Measurements from ENCODE around the gene SMS.

The SMS gene

DNA sequence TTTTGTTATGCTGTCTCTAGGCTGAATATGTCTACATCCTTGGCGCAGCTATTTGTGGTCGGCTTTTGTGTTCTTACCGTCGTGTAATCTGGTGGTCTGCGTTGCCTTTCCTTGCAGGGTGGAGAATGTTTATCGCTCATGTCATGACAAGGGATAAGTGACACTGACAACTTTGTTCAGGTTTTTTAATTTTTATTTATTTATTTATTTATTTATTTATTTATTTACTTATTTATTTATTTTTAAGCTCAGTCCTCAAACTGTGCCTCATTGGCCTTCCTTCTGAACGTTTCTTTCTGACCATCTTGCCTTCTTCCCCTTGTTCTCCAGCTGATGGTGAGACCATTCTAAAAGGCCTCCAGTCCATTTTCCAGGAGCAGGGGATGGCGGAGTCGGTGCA, 26.4 kb downstream of the SMS start:
- no peak for DNase-seq
- CTCF ChIA-PET = no interaction called here
- no peaks in the 10 kb centered on the region for H3K9me3 ChIP-seq (ENCODE audit: control extremely low read depth in 1 of 5, control insufficient read depth in 4 of 5, insufficient read depth in 2 of 5, low read depth in 1 of 5, low read length in 4 of 5)

DNA sequence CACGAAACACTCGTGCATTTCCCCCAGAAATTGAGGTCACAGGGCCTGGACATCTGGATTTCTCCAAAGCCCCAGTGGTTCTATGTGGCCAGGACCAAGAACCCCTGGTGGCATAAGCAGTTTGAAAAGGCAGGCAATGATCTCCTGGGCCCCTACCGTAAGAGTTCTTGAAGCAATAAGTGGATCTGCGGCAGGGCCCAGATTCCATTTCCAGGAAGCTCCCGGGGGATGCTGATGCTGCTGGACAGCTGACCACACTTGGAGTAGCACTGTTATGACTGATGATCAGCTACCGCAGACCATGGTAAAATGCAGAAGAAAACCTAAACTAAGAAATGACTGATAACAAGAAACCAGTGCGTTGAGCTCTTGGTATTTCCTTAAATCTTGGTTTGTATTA, 27.8 kb downstream of the SMS start:
- 94% methylated on average over 6 of the region's 7 CpGs for WGBS (ENCODE audit: insufficient coverage)
- CTCF ChIA-PET = no interaction called here
- Histone ChIP-seq H3K36me3 (ENCODE audit: control insufficient read depth in 4 of 4, insufficient read depth in 4 of 4, low read length in 3 of 4) (peaks cover 0 to 26% (median 6%) of the 10 kb centered on the region in 4 experiments), H3K4me3 (ENCODE audit: control insufficient read depth in 1 of 7, extremely low read depth in 1 of 7, insufficient read depth in 4 of 7, low read depth in 2 of 7, low read length in 6 of 7) (no peak overlapping the region), H3K27me3 (replicated peaks in 2 of 5; ENCODE audit: control insufficient read depth in 4 of 5, insufficient read depth in 5 of 5, low read length in 4 of 5) (peaks cover 0 to 4% (median 0%) of the 10 kb centered on the region in 5 experiments), H3K27ac (ENCODE audit: insufficient read depth in 1 of 2, low read depth in 1 of 2, low read length in 2 of 2, poor library complexity in 1 of 2, severe bottlenecking in 2 of 2) (no peak overlapping the region), H3K9me3 (ENCODE audit: control extremely low read depth in 1 of 5, control insufficient read depth in 4 of 5, insufficient read depth in 2 of 5, low read depth in 1 of 5, low read length in 4 of 5) (no peaks in the 10 kb centered on the region), H3K4me1 (ENCODE audit: control extremely low read depth in 1 of 4, control insufficient read depth in 4 of 4, insufficient read depth in 4 of 4, low read length in 3 of 4) (no peaks in the 10 kb centered on the region)
- POLR2A ChIA-PET = no interaction called here
- no peak for DNase-seq

More for the DNA sequence above, 26.4 kb downstream of the SMS start:
- H3K27ac ChIP-seq (ENCODE audit: insufficient read depth in 1 of 2, low read depth in 1 of 2, low read length in 2 of 2, poor library complexity in 1 of 2, severe bottlenecking in 2 of 2) = no peak overlapping the region
- H3K4me3 ChIP-seq (ENCODE audit: control insufficient read depth in 1 of 7, extremely low read depth in 1 of 7, insufficient read depth in 4 of 7, low read depth in 2 of 7, low read length in 6 of 7) = no peak overlapping the region
- POLR2A ChIA-PET = no interaction called here
- peaks cover 0 to 3% (median 0%) of the 10 kb centered on the region in 4 experiments for H3K4me1 ChIP-seq (ENCODE audit: control extremely low read depth in 1 of 4, control insufficient read depth in 4 of 4, insufficient read depth in 4 of 4, low read length in 3 of 4)
- 98% methylated on average over 6 of the region's 9 CpGs for WGBS (ENCODE audit: insufficient coverage)
- H3K27me3 ChIP-seq (replicated peaks in 2 of 5; ENCODE audit: control insufficient read depth in 4 of 5, insufficient read depth in 5 of 5, low read length in 4 of 5) = peaks cover 0 to 4% (median 0%) of the 10 kb centered on the region in 5 experiments
- peaks cover 0 to 21% (median 5%) of the 10 kb centered on the region in 4 experiments for H3K36me3 ChIP-seq (ENCODE audit: control insufficient read depth in 4 of 4, insufficient read depth in 4 of 4, low read length in 3 of 4)

DNA sequence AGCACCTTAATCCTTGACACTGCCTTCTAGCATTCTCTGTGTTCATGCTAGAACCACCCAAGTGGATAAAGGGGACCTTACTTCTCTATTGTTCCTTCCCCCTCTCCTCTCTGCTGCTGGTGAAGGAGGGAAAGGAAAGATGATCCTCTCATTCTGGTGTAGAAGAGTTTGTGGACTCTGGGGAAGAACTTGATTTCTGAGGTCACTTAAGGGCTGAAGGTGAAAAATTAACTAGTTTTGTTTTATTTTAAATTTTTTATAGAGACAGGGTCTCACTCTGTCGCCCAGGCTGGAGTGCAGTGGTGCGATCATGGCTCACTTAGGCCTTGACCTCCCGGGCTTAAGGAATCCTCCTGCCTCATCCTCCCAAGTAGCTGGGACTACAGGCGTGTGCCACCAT, 29.8 kb downstream of the SMS start:
- CTCF ChIA-PET = no interaction called here
- POLR2A ChIA-PET = no interaction called here
- WGBS (ENCODE audit: insufficient coverage) = 94% methylated on average over 3 of the region's 4 CpGs
- Histone ChIP-seq H3K27me3 (replicated peaks in 2 of 5; ENCODE audit: control insufficient read depth in 4 of 5, insufficient read depth in 5 of 5, low read length in 4 of 5) (peaks cover 0 to 7% (median 0%) of the 10 kb centered on the region in 5 experiments), H3K27ac (ENCODE audit: insufficient read depth in 1 of 2, low read depth in 1 of 2, low read length in 2 of 2, poor library complexity in 1 of 2, severe bottlenecking in 2 of 2) (no peak overlapping the region), H3K4me3 (ENCODE audit: control insufficient read depth in 1 of 7, extremely low read depth in 1 of 7, insufficient read depth in 4 of 7, low read depth in 2 of 7, low read length in 6 of 7) (no peak overlapping the region), H3K36me3 (ENCODE audit: control insufficient read depth in 4 of 4, insufficient read depth in 4 of 4, low read length in 3 of 4) (peaks cover 0 to 34% (median 6%) of the 10 kb centered on the region in 4 experiments), H3K4me1 (ENCODE audit: control extremely low read depth in 1 of 4, control insufficient read depth in 4 of 4, insufficient read depth in 4 of 4, low read length in 3 of 4) (peaks cover 0 to 10% (median 5%) of the 10 kb centered on the region in 4 experiments), H3K9me3 (ENCODE audit: control extremely low read depth in 1 of 5, control insufficient read depth in 4 of 5, insufficient read depth in 2 of 5, low read depth in 1 of 5, low read length in 4 of 5) (no peaks in the 10 kb centered on the region)
- DNase-seq = no peak

DNA sequence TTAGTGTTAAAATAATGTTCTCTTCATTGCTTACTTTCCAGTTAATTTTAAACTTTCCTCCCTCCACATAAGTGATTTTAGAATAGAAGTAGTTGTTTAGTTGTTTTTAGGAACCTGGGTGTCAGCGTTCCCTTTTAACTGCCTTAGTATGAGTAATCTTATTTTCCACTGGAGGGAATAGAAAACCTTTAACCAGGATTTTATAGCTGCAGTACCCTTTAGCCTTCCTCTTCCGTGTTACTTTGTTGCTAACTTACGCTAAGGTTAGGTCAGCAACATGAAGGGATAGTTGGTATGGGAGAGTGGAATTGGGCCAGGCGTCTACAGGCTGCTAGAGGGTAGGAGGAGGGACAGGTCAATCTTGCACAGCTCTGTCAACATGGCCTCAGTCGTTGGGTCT, 31.5 kb downstream of the SMS start:
- Histone ChIP-seq H3K36me3 (ENCODE audit: control insufficient read depth in 4 of 4, insufficient read depth in 4 of 4, low read length in 3 of 4) (peaks cover 0 to 40% (median 9%) of the 10 kb centered on the region in 4 experiments), H3K27ac (ENCODE audit: insufficient read depth in 1 of 2, low read depth in 1 of 2, low read length in 2 of 2, poor library complexity in 1 of 2, severe bottlenecking in 2 of 2) (no peak overlapping the region), H3K27me3 (replicated peaks in 2 of 5; ENCODE audit: control insufficient read depth in 4 of 5, insufficient read depth in 5 of 5, low read length in 4 of 5) (peaks cover 0 to 7% (median 0%) of the 10 kb centered on the region in 5 experiments), H3K4me1 (ENCODE audit: control extremely low read depth in 1 of 4, control insufficient read depth in 4 of 4, insufficient read depth in 4 of 4, low read length in 3 of 4) (peaks cover 0 to 10% (median 5%) of the 10 kb centered on the region in 4 experiments), H3K4me3 (ENCODE audit: control insufficient read depth in 1 of 7, extremely low read depth in 1 of 7, insufficient read depth in 4 of 7, low read depth in 2 of 7, low read length in 6 of 7) (no peak overlapping the region), H3K9me3 (ENCODE audit: control extremely low read depth in 1 of 5, control insufficient read depth in 4 of 5, insufficient read depth in 2 of 5, low read depth in 1 of 5, low read length in 4 of 5) (no peaks in the 10 kb centered on the region)
- POLR2A ChIA-PET = interaction anchor here (0.7 kb wide), 1 partner anchor 45 kb away, joined by 3 read pairs; no protein-coding TSS in a partner anchor
- CTCF ChIA-PET = interaction anchor here (2.2 to 3.2 kb wide), 2 partner anchors 10 to 13 kb away, joined by 8 to 14 read pairs; no protein-coding TSS in a partner anchor
- 100% methylated on average over 2 of the region's 5 CpGs for WGBS (ENCODE audit: insufficient coverage)
- DNase-seq = no peak

DNA sequence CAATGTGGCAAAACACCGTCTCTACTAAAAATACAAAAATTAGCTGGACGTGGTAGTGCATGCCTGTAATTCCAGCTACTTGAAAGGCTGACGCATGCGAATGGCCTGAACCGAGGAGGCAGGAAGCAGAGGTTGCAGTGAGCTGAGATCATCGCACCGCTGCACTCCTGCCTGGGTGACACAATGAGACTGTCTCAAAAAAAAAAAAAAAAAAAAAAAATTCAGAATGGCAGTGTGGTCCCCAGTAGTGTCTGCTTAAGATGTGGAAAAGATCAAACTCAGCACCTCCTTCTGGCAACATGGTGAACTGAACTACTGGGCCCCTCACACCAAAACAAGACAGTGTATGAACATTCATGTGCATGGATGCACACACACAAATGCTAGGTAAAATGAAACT, 32.2 kb downstream of the SMS start:
- peak; percentile 36 to 59 (median 54) for DNase-seq
- Histone ChIP-seq H3K4me3 (ENCODE audit: control insufficient read depth in 1 of 7, extremely low read depth in 1 of 7, insufficient read depth in 4 of 7, low read depth in 2 of 7, low read length in 6 of 7) (no peak overlapping the region), H3K36me3 (ENCODE audit: control insufficient read depth in 4 of 4, insufficient read depth in 4 of 4, low read length in 3 of 4) (peaks cover 0 to 37% (median 11%) of the 10 kb centered on the region in 4 experiments), H3K4me1 (ENCODE audit: control extremely low read depth in 1 of 4, control insufficient read depth in 4 of 4, insufficient read depth in 4 of 4, low read length in 3 of 4) (peaks cover 0 to 10% (median 5%) of the 10 kb centered on the region in 4 experiments), H3K9me3 (ENCODE audit: control extremely low read depth in 1 of 5, control insufficient read depth in 4 of 5, insufficient read depth in 2 of 5, low read depth in 1 of 5, low read length in 4 of 5) (no peaks in the 10 kb centered on the region), H3K27ac (ENCODE audit: insufficient read depth in 1 of 2, low read depth in 1 of 2, low read length in 2 of 2, poor library complexity in 1 of 2, severe bottlenecking in 2 of 2) (no peak overlapping the region), H3K27me3 (replicated peaks in 2 of 5; ENCODE audit: control insufficient read depth in 4 of 5, insufficient read depth in 5 of 5, low read length in 4 of 5) (peaks cover 0 to 7% (median 0%) of the 10 kb centered on the region in 5 experiments)
- CTCF ChIA-PET = interaction anchor here (2.2 to 3.2 kb wide), 2 partner anchors 10 to 12 kb away, joined by 8 to 14 read pairs; no protein-coding TSS in a partner anchor
- POLR2A ChIA-PET = no interaction called here
- WGBS (ENCODE audit: insufficient coverage) = 97% methylated on average over 7 of the region's 7 CpGs

DNA sequence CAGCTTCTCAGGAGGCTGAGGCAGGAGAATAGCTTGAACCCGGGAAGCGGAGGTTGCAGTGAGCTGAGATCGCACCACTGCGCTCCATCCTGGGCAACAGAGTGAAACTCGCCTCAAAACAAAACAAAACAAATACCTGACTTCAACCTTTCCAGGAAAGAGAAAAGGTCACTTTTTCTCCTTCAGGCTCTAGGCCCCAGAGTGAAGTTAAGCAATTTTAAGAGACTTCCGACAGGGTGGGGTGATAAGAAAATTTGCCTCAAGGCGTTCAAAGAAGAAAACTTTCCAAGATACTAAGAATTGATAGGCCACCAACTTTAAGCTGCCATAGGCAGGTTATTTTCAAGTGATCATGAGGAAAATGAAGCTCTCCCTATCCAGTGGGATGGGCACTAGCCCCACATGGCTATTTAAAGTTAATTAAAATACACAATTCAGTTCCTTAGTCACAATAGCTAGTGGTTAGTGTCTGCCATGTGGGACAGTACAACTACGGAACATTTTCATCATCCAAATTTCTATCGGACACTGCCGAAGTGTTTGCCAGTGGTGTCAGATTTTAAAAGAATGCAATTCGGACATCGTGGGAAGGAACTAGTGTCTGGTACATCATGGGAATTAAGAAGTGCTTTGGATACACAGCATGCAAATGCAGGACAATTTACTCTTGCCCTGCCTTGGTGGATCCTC, 33.0 kb downstream of the SMS start:
- peaks cover 0 to 10% (median 5%) of the 10 kb centered on the region in 4 experiments for H3K4me1 ChIP-seq (ENCODE audit: control extremely low read depth in 1 of 4, control insufficient read depth in 4 of 4, insufficient read depth in 4 of 4, low read length in 3 of 4)
- H3K4me3 ChIP-seq (ENCODE audit: control insufficient read depth in 1 of 7, extremely low read depth in 1 of 7, insufficient read depth in 4 of 7, low read depth in 2 of 7, low read length in 6 of 7) = peak overlapping the region in 1 of 7 experiments; percentile 58
- WGBS (ENCODE audit: insufficient coverage) = 91% methylated on average over 5 of the region's 12 CpGs
- DNase-seq = no peak
- no peaks in the 10 kb centered on the region for H3K9me3 ChIP-seq (ENCODE audit: control extremely low read depth in 1 of 5, control insufficient read depth in 4 of 5, insufficient read depth in 2 of 5, low read depth in 1 of 5, low read length in 4 of 5)
- ChIA-PET POLR2A (no interaction called here), CTCF (interaction anchor here (2.2 to 3.2 kb wide), 2 partner anchors 11 to 12 kb away, joined by 8 to 14 read pairs; no protein-coding TSS in a partner anchor)
- H3K36me3 ChIP-seq (ENCODE audit: control insufficient read depth in 4 of 4, insufficient read depth in 4 of 4, low read length in 3 of 4) = peaks cover 0 to 35% (median 11%) of the 10 kb centered on the region in 4 experiments
- peak overlapping the region in 1 of 2 experiments; percentile 67 for H3K27ac ChIP-seq (ENCODE audit: insufficient read depth in 1 of 2, low read depth in 1 of 2, low read length in 2 of 2, poor library complexity in 1 of 2, severe bottlenecking in 2 of 2)
- peaks cover 0 to 3% (median 0%) of the 10 kb centered on the region in 5 experiments for H3K27me3 ChIP-seq (replicated peaks in 2 of 5; ENCODE audit: control insufficient read depth in 4 of 5, insufficient read depth in 5 of 5, low read length in 4 of 5)

DNA sequence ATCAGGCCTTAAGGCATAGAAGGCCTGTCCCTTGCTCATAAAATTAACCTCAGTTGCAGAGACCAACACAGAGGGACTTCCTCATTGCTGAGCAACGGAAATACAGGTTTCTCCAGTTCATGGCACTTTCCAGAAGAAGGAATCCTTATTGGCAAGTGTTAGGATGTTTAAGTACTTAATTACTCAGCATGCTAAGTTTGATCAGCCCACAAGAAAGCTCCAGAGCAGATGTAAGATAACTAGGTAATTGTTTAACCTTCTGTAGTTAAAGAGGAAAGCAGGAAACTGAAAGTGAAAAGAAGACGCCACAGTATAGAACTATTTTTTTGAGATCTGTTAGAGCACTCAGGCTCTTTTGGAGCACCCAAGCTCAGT, 33.5 kb downstream of the SMS start:
- peak overlapping the region in 3 of 7 experiments; percentile 8 to 58 (median 38) for H3K4me3 ChIP-seq (ENCODE audit: control insufficient read depth in 1 of 7, extremely low read depth in 1 of 7, insufficient read depth in 4 of 7, low read depth in 2 of 7, low read length in 6 of 7)
- ChIA-PET CTCF (interaction anchor here (3.2 kb wide), 1 partner anchor 12 kb away, joined by 14 read pairs; no protein-coding TSS in a partner anchor), POLR2A (no interaction called here)
- H3K27ac ChIP-seq (ENCODE audit: insufficient read depth in 1 of 2, low read depth in 1 of 2, low read length in 2 of 2, poor library complexity in 1 of 2, severe bottlenecking in 2 of 2) = peak overlapping the region; percentile 27 to 67
- peak in 2 of 3 donors; percentile 21 to 45 for DNase-seq
- peaks cover 0 to 10% (median 5%) of the 10 kb centered on the region in 4 experiments for H3K4me1 ChIP-seq (ENCODE audit: control extremely low read depth in 1 of 4, control insufficient read depth in 4 of 4, insufficient read depth in 4 of 4, low read length in 3 of 4)
- H3K36me3 ChIP-seq (ENCODE audit: control insufficient read depth in 4 of 4, insufficient read depth in 4 of 4, low read length in 3 of 4) = peaks cover 0 to 33% (median 13%) of the 10 kb centered on the region in 4 experiments
- WGBS (ENCODE audit: insufficient coverage) = 20% methylated on average over 1 of the region's 2 CpGs
- no peaks in the 10 kb centered on the region for H3K9me3 ChIP-seq (ENCODE audit: control extremely low read depth in 1 of 5, control insufficient read depth in 4 of 5, insufficient read depth in 2 of 5, low read depth in 1 of 5, low read length in 4 of 5)
- H3K27me3 ChIP-seq (replicated peaks in 2 of 5; ENCODE audit: control insufficient read depth in 4 of 5, insufficient read depth in 5 of 5, low read length in 4 of 5) = peaks cover 0 to 3% (median 0%) of the 10 kb centered on the region in 5 experiments
